ENCODE results near the gene KAZN. TPM values are rescaled to one million over a fixed set of nuclear protein-coding genes. Genes with fewer than 3 reads are reported as not detected.
A peak's percentile ranks its signal among the peaks of the same experiment; 100 is the strongest.

The KAZN gene
- total RNA-seq, 1 experiment from 2014 or later, result 15.6 TPM

- Histone ChIP-seq H3K4me2 (no peak overlapping the region), H3K4me3 (no peak overlapping the region), H3K27ac (no peak overlapping the region), H3K4me1 (replicated peaks; ENCODE audit: insufficient read depth) (no peaks in the 10 kb centered on the region), H3F3A (ENCODE audit: insufficient read depth, low read depth) (no peaks in the 10 kb centered on the region), H2AFZ (no peak overlapping the region), H3K9me2 (ENCODE audit: insufficient read depth) (no peaks in the 10 kb centered on the region), H3K27me3 (ENCODE audit: insufficient read depth, low read depth) (peaks cover 20% of the 10 kb centered on the region; the same call in 1 of the 2 replicates), H3K79me2 (ENCODE audit: low read depth) (no peaks in the 10 kb centered on the region), H3K36me3 (ENCODE audit: low read depth) (no peaks in the 10 kb centered on the region), H4K20me1 (ENCODE audit: insufficient read depth) (no peaks in the 10 kb centered on the region), H3K9me3 (ENCODE audit: insufficient read depth, low read depth) (no peaks in the 10 kb centered on the region)
- BruUV-seq (replicated peaks), result no TSS peak
- ChIA-PET POLR2A (ENCODE audit: unreplicated experiment) (no interaction called here), CTCF (interaction anchor here (0.5 kb wide), 1 partner anchor 11 kb away, joined by 16 read pairs; no protein-coding TSS in a partner anchor)
- no peak for TF ChIP-seq EZH2 (IDR thresholded peaks at IDR 0.05; ENCODE audit: low read depth)
- TF ChIP-seq CTCF (conservative IDR thresholded peaks at IDR 0.05), result no peak
- DNase-seq, result peak; percentile 37 to 62
- intact Hi-C loops (cut with micrococcal nuclease; ENCODE audit: unreplicated experiment), result loop anchor here (5.0 kb wide), 2 partner anchors 55 to 240 kb away; no protein-coding TSS in a partner anchor
Measured at GRCh38 chr1:14787604-14788003, 189.1 kb downstream of the KAZN start.

GRCh38 chr1:14788080-14788479 is 189.6 kb downstream of the KAZN start:
- ChIA-PET CTCF (no interaction called here), POLR2A (ENCODE audit: unreplicated experiment) (no interaction called here)
- no peak overlapping the region for H3K4me2 ChIP-seq
- no peak overlapping the region for H3K4me3 ChIP-seq
- no peaks in the 10 kb centered on the region for H3K4me1 ChIP-seq (replicated peaks; ENCODE audit: insufficient read depth)
- H3K79me2 ChIP-seq (ENCODE audit: low read depth), result no peaks in the 10 kb centered on the region
- H3F3A ChIP-seq (ENCODE audit: insufficient read depth, low read depth), result no peaks in the 10 kb centered on the region
- H2AFZ ChIP-seq, result no peak overlapping the region
- H3K27ac ChIP-seq, result no peak overlapping the region
- H3K27me3 ChIP-seq (ENCODE audit: insufficient read depth, low read depth), result peaks cover 20% of the 10 kb centered on the region; the same call in 1 of the 2 replicates
- intact Hi-C loops (cut with micrococcal nuclease; ENCODE audit: unreplicated experiment), result loop anchor here (5.0 kb wide), 2 partner anchors 56 to 239 kb away; no protein-coding TSS in a partner anchor
- no peaks in the 10 kb centered on the region for H3K9me2 ChIP-seq (ENCODE audit: insufficient read depth)
- no peaks in the 10 kb centered on the region for H3K36me3 ChIP-seq (ENCODE audit: low read depth)
- no TSS peak for BruUV-seq (replicated peaks)
- TF ChIP-seq CTCF (conservative IDR thresholded peaks at IDR 0.05) (no peak), EZH2 (IDR thresholded peaks at IDR 0.05; ENCODE audit: low read depth) (no peak)
- H4K20me1 ChIP-seq (ENCODE audit: insufficient read depth), result no peaks in the 10 kb centered on the region
- DNase-seq, result no peak
- no peaks in the 10 kb centered on the region for H3K9me3 ChIP-seq (ENCODE audit: insufficient read depth, low read depth)

- BruUV-seq (replicated peaks), result no TSS peak
Measured at GRCh38 chr1:14790982-14791381, 192.5 kb downstream of the KAZN start.

More at GRCh38 chr1:14790982-14791381, 192.5 kb downstream of the KAZN start:
- Histone ChIP-seq H3K4me2 (no peak overlapping the region), H3K27ac (no peak overlapping the region), H3K4me1 (replicated peaks; ENCODE audit: insufficient read depth) (no peaks in the 10 kb centered on the region), H3K4me3 (no peak overlapping the region), H4K20me1 (ENCODE audit: insufficient read depth) (no peaks in the 10 kb centered on the region), H3K9me3 (ENCODE audit: insufficient read depth, low read depth) (no peaks in the 10 kb centered on the region), H3K9me2 (ENCODE audit: insufficient read depth) (no peaks in the 10 kb centered on the region), H3K79me2 (ENCODE audit: low read depth) (no peaks in the 10 kb centered on the region), H2AFZ (no peak overlapping the region), H3K36me3 (ENCODE audit: low read depth) (no peaks in the 10 kb centered on the region), H3F3A (ENCODE audit: insufficient read depth, low read depth) (no peaks in the 10 kb centered on the region), H3K27me3 (ENCODE audit: insufficient read depth, low read depth) (peaks cover 32% of the 10 kb centered on the region)
- CTCF ChIA-PET, result no interaction called here
- no peak for TF ChIP-seq EZH2 (IDR thresholded peaks at IDR 0.05; ENCODE audit: low read depth)
- no peak for TF ChIP-seq CTCF (conservative IDR thresholded peaks at IDR 0.05)
- intact Hi-C loops (cut with micrococcal nuclease; ENCODE audit: unreplicated experiment), result no loop called here
- POLR2A ChIA-PET (ENCODE audit: unreplicated experiment), result no interaction called here
- DNase-seq, result no peak
